Natural killer cell treated with Interleukin-12 subunit alpha and Interleukin-12 subunit beta and Interleukin-15 and Interleukin-18, amount 100 ng/mL, for 72 hours (primary cell): ENCODE measurements around the gene WASF3. TPM values are rescaled to one million over a fixed set of nuclear protein-coding genes. Genes with fewer than 3 reads are reported as not detected.

Experiments
- ATAC-seq, 2 donors: fragments of 150-1000 bp; cut with Tn5 transposase in 1 of 2; sonication (Bioruptor Pico), chemical (Tn5 transposase) in 1 of 2; 2 replicates each; pipeline ENCODE4 v1.10.0; 2021
- DNase-seq: peaks from one replicate; pipeline ENCODE4 v3.0.0; 2022; ENCODE audit warnings: low spot score
- H3K27ac Mint-ChIP-seq, 2 donors: 1 replicate in 1 of 2; 2 replicates in 1 of 2; pipeline ENCODE4 v1.8.0; 2022; ENCODE audit warnings: mixed read lengths in 2 of 2, mild to moderate bottlenecking in 1 of 2, moderate library complexity in 1 of 2
- H3K27me3 Mint-ChIP-seq, 2 donors: 1 replicate in 1 of 2; 2 replicates in 1 of 2; pipeline ENCODE4 v1.8.0; 2022; ENCODE audit warnings: mixed read lengths in 2 of 2
- H3K36me3 Mint-ChIP-seq: one replicate; pipeline ENCODE4 v1.8.0; 2022; ENCODE audit warnings: mixed read lengths
- H3K4me1 Mint-ChIP-seq, 2 donors: 1 replicate in 1 of 2; 2 replicates in 1 of 2; pipeline ENCODE4 v1.8.0; 2022; ENCODE audit warnings: low read depth in 2 of 2, mixed read lengths in 2 of 2, mild to moderate bottlenecking in 1 of 2
- H3K4me3 Mint-ChIP-seq: one replicate; pipeline ENCODE4 v1.8.0; 2022; ENCODE audit warnings: mixed read lengths
- H3K9me3 Mint-ChIP-seq: 2 replicates; pipeline ENCODE4 v1.8.0; 2022; ENCODE audit warnings: mixed read lengths
- total RNA-seq, 2 donors: library from RNA; stranded (reverse); gene quantifications; one replicate each; pipeline ENCODE4 v1.2.3, GENCODE V29; 2022

WASF3 gene
- total RNA-seq, 2 donors from 2014 or later, result not detected

DNA sequence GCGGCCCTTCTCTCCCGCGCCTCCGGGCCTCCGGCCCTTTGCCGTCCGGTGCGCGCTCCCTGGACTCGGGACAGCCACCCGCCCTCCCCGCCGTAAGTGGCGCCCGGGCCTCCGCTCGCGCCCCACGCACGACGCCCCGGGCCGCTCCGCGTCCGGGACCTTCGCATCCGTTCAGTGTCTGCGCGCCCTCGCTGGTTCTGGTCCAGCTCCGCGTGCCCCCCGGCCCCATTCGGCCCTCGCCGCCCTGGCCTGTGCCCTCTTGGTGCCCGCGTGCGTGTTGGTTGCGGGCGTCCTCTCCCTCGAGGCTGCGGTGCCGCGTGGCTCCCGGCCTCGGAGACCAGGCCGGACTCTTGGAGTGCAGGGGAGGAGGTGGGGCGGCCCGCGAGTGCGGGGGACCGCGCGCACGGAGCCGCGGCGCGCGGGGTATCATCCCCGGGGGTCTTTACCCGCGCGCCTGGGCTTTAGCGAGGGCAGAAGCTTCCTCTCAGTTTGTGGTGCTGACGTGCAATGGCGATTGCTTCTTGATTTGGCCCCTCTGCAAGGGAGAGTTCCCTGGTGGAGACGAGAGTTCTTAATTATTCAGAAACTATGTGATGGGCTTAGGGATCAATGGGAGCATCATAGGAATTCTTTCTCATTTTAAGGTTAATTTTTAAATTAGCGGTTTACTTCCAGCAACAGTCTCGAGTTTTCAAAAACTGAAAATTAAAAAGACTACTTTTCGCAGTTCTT lies 757 bp downstream of the WASF3 start:
- H3K4me1 Mint-ChIP-seq, result no peaks in the 10 kb centered on the region
- DNase-seq (no peak), ATAC-seq (peak in 1 of 2 donors; percentile 17)
- peaks cover 38 to 44% of the 10 kb centered on the region in 2 donors for H3K27me3 Mint-ChIP-seq
- no peaks in the 10 kb centered on the region for H3K36me3 Mint-ChIP-seq
- H3K27ac Mint-ChIP-seq, result no peak overlapping the region
- peak overlapping the region; percentile 12 for H3K4me3 Mint-ChIP-seq
- no peaks in the 10 kb centered on the region for H3K9me3 Mint-ChIP-seq

DNA sequence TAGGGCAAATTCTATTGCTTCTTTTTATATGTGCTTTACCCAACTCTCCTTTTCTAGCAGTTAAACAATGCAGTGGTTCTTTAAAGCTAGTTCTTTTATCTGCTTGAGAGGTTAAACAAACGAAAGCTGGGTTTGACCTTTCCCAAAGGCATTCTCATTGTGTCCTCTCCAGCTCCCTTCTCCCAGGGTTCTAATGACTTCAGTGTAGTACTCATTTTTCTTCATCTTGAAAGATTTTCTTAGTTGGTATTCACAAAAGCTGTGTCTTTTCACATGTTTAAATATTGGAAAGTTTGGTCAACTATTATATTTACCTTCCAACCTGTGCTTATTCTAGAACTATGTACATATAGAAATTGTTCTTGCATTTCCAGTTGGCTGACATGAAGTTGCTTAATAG lies 1.5 kb downstream of the WASF3 start:
- Mint-ChIP-seq H3K9me3 (no peaks in the 10 kb centered on the region), H3K27ac (no peak overlapping the region), H3K27me3 (peaks cover 39 to 41% of the 10 kb centered on the region in 2 donors)

DNA sequence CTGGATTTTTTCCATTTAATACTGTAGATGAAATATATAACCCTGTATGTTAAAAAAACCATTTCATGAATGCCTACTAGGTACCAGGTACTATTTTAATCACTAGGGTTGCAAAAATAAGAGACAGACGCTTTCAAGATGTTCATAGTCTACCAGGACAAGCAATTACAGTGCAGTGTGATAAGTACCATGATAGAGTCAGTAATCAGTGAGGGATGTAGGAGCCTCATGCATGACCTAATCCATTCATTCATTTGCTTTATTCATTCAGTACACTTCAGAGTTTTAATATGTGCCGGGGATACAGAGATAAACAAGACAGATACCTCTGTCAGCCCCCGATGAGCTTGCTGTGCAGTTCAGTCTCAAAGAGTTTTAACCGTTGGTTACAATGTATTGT lies 3.0 kb downstream of the WASF3 start:
- no peak overlapping the region for H3K4me3 Mint-ChIP-seq
- no peaks in the 10 kb centered on the region for H3K4me1 Mint-ChIP-seq
- no peaks in the 10 kb centered on the region for H3K9me3 Mint-ChIP-seq
- H3K27me3 Mint-ChIP-seq, result peaks cover 29 to 30% of the 10 kb centered on the region in 2 donors
- ATAC-seq, result no peak
- no peak overlapping the region for H3K27ac Mint-ChIP-seq
- H3K36me3 Mint-ChIP-seq, result no peaks in the 10 kb centered on the region
- no peak for DNase-seq

More for the DNA sequence above, 1.5 kb downstream of the WASF3 start:
- no peaks in the 10 kb centered on the region for H3K36me3 Mint-ChIP-seq
- no peaks in the 10 kb centered on the region for H3K4me1 Mint-ChIP-seq
- DNase-seq (no peak), ATAC-seq (no peak)
- H3K4me3 Mint-ChIP-seq, result no peak overlapping the region

DNA sequence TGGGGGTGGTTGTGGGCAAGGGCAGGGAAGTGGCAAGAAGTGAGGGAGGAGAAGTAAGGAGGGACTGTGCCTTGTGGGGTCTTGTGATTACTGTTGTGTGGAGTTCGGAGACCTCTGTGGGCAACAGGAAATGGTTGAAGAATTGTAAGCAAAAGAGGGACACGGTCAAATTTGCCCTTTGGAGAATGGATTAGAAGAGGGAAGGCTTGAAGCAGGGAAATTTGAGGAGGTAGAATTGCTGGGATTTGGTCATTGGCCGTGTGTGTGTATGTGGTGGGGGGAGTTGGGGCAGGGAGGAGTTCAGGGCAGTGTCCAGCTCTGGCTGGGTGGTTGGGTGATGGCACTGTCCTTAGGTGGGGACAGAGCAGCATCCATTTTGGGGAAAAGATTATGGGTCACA lies 3.6 kb downstream of the WASF3 start:
- Mint-ChIP-seq H3K4me1 (no peaks in the 10 kb centered on the region), H3K4me3 (no peak overlapping the region), H3K9me3 (no peaks in the 10 kb centered on the region)

GRCh38 chr13:26561651-26562511 lies 4.4 kb downstream of the WASF3 start:
- Mint-ChIP-seq H3K36me3 (no peaks in the 10 kb centered on the region), H3K27ac (no peak overlapping the region), H3K9me3 (no peaks in the 10 kb centered on the region), H3K4me1 (no peaks in the 10 kb centered on the region), H3K27me3 (peaks cover 19 to 25% of the 10 kb centered on the region in 2 donors), H3K4me3 (no peak overlapping the region)
- no peak for DNase-seq
- no peak for ATAC-seq

More for the DNA sequence above, 3.6 kb downstream of the WASF3 start:
- ATAC-seq (no peak), DNase-seq (no peak)
- H3K27me3 Mint-ChIP-seq, result peaks cover 23 to 25% of the 10 kb centered on the region in 2 donors
- H3K27ac Mint-ChIP-seq, result no peak overlapping the region
- no peaks in the 10 kb centered on the region for H3K36me3 Mint-ChIP-seq

- Mint-ChIP-seq H3K27ac (no peak overlapping the region), H3K4me3 (no peak overlapping the region)
Observed at GRCh38 chr13:26562512-26562890, 5.0 kb downstream of the WASF3 start.

DNA sequence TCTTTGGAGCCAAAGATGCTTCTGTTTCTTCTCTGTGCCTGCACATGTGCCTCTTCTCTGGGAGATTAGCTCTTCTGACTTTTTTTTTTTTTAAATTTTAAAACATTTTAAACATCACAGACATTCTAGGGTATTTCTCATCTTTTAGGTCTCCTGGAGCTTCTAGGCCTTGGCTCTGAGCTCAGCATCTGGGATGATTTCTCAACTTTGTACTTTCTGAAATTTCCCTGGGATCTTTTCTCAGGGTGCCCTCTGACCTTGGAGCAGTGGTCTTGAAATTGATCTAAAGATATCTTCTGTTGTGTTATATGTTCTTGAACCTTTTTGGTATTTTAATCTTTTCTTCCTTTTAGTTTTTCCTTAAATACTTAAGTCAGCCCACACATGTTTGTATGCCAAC lies 6.2 kb downstream of the WASF3 start:
- Mint-ChIP-seq H3K27me3 (peaks cover 25 to 26% of the 10 kb centered on the region in 2 donors), H3K4me3 (no peak overlapping the region), H3K9me3 (no peaks in the 10 kb centered on the region), H3K4me1 (no peaks in the 10 kb centered on the region), H3K36me3 (no peaks in the 10 kb centered on the region), H3K27ac (no peak overlapping the region)
- no peak for DNase-seq
- no peak for ATAC-seq

More at GRCh38 chr13:26562512-26562890, 5.0 kb downstream of the WASF3 start:
- H3K27me3 Mint-ChIP-seq, result peaks cover 21 to 27% of the 10 kb centered on the region in 2 donors
- DNase-seq, result no peak
- H3K4me1 Mint-ChIP-seq, result no peaks in the 10 kb centered on the region
- no peak for ATAC-seq
- H3K36me3 Mint-ChIP-seq, result no peaks in the 10 kb centered on the region
- H3K9me3 Mint-ChIP-seq, result no peaks in the 10 kb centered on the region

DNA sequence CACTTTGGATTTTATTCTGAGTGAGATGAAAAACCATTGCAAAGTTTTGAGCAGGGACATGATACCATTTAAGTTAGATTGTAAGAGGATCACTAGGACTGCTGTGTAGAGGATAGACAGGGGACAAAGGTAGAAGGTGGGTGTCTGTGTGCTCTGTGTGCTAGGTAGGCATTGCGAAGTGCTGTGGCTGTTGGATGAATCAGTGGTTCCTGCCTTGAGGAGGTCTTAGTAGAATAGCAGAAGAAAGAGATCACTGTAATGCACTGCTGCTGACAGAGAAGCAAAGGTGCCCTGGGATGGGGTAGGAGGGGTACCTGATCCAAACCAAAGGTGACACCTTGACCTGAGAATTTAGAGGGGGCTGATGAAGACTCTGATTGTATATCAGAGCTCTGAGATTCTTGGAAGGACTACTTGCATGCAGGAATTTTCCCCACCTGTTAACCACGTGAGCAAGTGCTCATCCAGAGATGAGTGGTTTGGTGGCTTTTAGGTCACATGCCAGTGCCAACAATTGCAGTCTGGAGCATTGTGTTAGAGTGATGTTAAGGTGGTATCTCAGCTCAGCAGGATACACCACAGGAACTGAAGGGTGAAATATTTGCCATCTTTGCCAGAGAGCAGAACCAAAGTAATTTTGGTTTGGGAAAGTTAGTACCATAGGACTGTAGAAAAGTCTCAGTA lies 10.8 kb downstream of the WASF3 start:
- H3K4me1 Mint-ChIP-seq, result no peaks in the 10 kb centered on the region
- H3K9me3 Mint-ChIP-seq, result no peaks in the 10 kb centered on the region
- H3K36me3 Mint-ChIP-seq, result no peaks in the 10 kb centered on the region
- DNase-seq (no peak), ATAC-seq (no peak)
- H3K4me3 Mint-ChIP-seq, result no peak overlapping the region
- no peak overlapping the region for H3K27ac Mint-ChIP-seq
- peaks cover 14 to 31% of the 10 kb centered on the region in 2 donors for H3K27me3 Mint-ChIP-seq

- Mint-ChIP-seq H3K27me3 (peaks cover 12 to 38% of the 10 kb centered on the region in 2 donors), H3K9me3 (no peaks in the 10 kb centered on the region), H3K27ac (no peak overlapping the region), H3K4me3 (no peak overlapping the region), H3K36me3 (no peaks in the 10 kb centered on the region), H3K4me1 (no peaks in the 10 kb centered on the region)
- DNase-seq, result no peak
- ATAC-seq, result no peak
Observed at GRCh38 chr13:26571518-26571917, 14.0 kb downstream of the WASF3 start.

GRCh38 chr13:26575244-26575643 lies 17.8 kb downstream of the WASF3 start:
- ATAC-seq (no peak), DNase-seq (no peak)
- Mint-ChIP-seq H3K4me1 (no peaks in the 10 kb centered on the region), H3K27me3 (peaks cover 6 to 14% of the 10 kb centered on the region in 2 donors), H3K9me3 (peaks cover 4% of the 10 kb centered on the region), H3K36me3 (no peaks in the 10 kb centered on the region), H3K4me3 (no peak overlapping the region), H3K27ac (no peak overlapping the region)

- H3K27ac Mint-ChIP-seq, result no peak overlapping the region
- H3K4me3 Mint-ChIP-seq, result no peak overlapping the region
Observed at GRCh38 chr13:26579580-26579979, 22.1 kb downstream of the WASF3 start.

DNA sequence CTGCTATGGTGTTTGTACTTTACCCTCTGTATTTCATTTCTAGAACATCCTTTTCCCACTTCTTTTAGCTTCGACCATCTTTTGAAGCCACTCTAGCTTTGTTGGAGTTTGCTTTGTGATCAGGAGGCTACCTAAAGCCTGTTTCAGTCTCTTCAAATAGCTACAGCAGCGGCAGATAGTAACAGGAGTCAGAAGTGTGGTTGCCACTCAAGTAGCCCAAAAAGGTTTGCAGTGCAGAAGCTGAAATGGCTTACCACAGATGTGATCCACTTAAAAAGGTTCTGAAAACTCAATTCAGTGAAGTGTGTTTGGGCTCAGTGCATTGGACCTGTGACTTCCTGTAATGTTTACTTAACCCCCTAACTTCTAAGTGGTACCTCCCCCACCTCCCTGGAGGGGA lies 26.2 kb downstream of the WASF3 start:
- H3K36me3 Mint-ChIP-seq, result no peaks in the 10 kb centered on the region
- H3K4me1 Mint-ChIP-seq, result no peaks in the 10 kb centered on the region
- H3K27me3 Mint-ChIP-seq, result peaks cover under 1 to 26% of the 10 kb centered on the region in 2 donors
- peaks cover under 1% of the 10 kb centered on the region for H3K9me3 Mint-ChIP-seq
- H3K4me3 Mint-ChIP-seq, result no peak overlapping the region
- H3K27ac Mint-ChIP-seq, result no peak overlapping the region
- no peak for ATAC-seq
- DNase-seq, result no peak

More at GRCh38 chr13:26579580-26579979, 22.1 kb downstream of the WASF3 start:
- Mint-ChIP-seq H3K27me3 (peaks cover 6 to 16% of the 10 kb centered on the region in 2 donors), H3K36me3 (no peaks in the 10 kb centered on the region), H3K4me1 (no peaks in the 10 kb centered on the region), H3K9me3 (peaks cover 4% of the 10 kb centered on the region)
- DNase-seq (no peak), ATAC-seq (no peak)

GRCh38 chr13:26584713-26585112 lies 27.2 kb downstream of the WASF3 start:
- H3K4me1 Mint-ChIP-seq, result no peaks in the 10 kb centered on the region
- no peak for DNase-seq
- ATAC-seq, result no peak
- H3K4me3 Mint-ChIP-seq, result no peak overlapping the region
- H3K27ac Mint-ChIP-seq, result no peak overlapping the region
- peaks cover 0 to 33% of the 10 kb centered on the region in 2 donors for H3K27me3 Mint-ChIP-seq
- H3K36me3 Mint-ChIP-seq, result no peaks in the 10 kb centered on the region
- H3K9me3 Mint-ChIP-seq, result no peaks in the 10 kb centered on the region
